Right lobe of liver (tissue), 4 donors: ENCODE data around the gene ARHGEF40.

Source experiments
- POLR2A ChIP-seq: fragments of 450-650 bp; IDR thresholded peaks from one replicate; pipeline ENCODE4 v1.6.1; 2017; ENCODE audit warnings: antibody characterized with exemption, mild to moderate bottlenecking
- TF ChIP-seq, protein P1 (sequence below), 4 donors: fragments of 200-600 bp in 3 of 4; fragments of 450-650 bp in 1 of 4; IDR thresholded peaks; one replicate each; pipeline versions ENCODE4 v1.5.1 to v1.8.0; 2016 to 2022; ENCODE audit warnings: antibody characterized with exemption in 4 of 4, mild to moderate bottlenecking in 2 of 4
- donor health status: DM: no; HTN: no; CAD: no.
- donor health status: DM: no; HTN: no; CAD: no.
- donor health status: DM: no; HTN: yes; CAD: no.

- TF ChIP-seq, protein P1, sequence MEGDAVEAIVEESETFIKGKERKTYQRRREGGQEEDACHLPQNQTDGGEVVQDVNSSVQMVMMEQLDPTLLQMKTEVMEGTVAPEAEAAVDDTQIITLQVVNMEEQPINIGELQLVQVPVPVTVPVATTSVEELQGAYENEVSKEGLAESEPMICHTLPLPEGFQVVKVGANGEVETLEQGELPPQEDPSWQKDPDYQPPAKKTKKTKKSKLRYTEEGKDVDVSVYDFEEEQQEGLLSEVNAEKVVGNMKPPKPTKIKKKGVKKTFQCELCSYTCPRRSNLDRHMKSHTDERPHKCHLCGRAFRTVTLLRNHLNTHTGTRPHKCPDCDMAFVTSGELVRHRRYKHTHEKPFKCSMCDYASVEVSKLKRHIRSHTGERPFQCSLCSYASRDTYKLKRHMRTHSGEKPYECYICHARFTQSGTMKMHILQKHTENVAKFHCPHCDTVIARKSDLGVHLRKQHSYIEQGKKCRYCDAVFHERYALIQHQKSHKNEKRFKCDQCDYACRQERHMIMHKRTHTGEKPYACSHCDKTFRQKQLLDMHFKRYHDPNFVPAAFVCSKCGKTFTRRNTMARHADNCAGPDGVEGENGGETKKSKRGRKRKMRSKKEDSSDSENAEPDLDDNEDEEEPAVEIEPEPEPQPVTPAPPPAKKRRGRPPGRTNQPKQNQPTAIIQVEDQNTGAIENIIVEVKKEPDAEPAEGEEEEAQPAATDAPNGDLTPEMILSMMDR (IDR thresholded peaks at IDR 0.05) = no peak
- TF ChIP-seq POLR2A = no peak
These were observed 35.0 kb downstream of the ARHGEF40 start for GRCh38 chr14:21105095-21105494.
